ENCODE measurements around the gene MMP28. TPM values are rescaled to one million over a fixed set of nuclear protein-coding genes. Genes with fewer than 3 reads are reported as not detected.

The MMP28 gene
- total RNA-seq, 2 donors from 2014 or later: 12.8 to 146 TPM

GRCh38 chr17:35740997-35741931 is 54.2 kb downstream of the MMP28 start:
- Histone ChIP-seq H3K4me1 (replicated peaks) (no peaks in the 10 kb centered on the region), H3K9me3 (no peaks in the 10 kb centered on the region), H3K36me3 (no peaks in the 10 kb centered on the region), H3K27ac (no peak overlapping the region), H3K4me3 (peak overlapping the region in 1 of 2 donors; percentile 16), H3K27me3 (replicated peaks; ENCODE audit: insufficient read depth) (peaks cover 11% of the 10 kb centered on the region)
- no peak for DNase-seq (ENCODE audit: low spot score)
- 25% methylated on average over 45 of the region's 73 CpGs for WGBS
- no peak for TF ChIP-seq POLR2AphosphoS5 (IDR thresholded peaks at IDR 0.05)
- TF ChIP-seq POLR2A (IDR thresholded peaks at IDR 0.05): no peak
- intact Hi-C loops (cut with DNase I): no loop called here

- peaks cover 11% of the 10 kb centered on the region for H3K27me3 ChIP-seq (replicated peaks; ENCODE audit: insufficient read depth)
- no peak overlapping the region for H3K27ac ChIP-seq
- no peaks in the 10 kb centered on the region for H3K9me3 ChIP-seq
- no peak for TF ChIP-seq POLR2A (IDR thresholded peaks at IDR 0.05)
- TF ChIP-seq, protein P1, sequence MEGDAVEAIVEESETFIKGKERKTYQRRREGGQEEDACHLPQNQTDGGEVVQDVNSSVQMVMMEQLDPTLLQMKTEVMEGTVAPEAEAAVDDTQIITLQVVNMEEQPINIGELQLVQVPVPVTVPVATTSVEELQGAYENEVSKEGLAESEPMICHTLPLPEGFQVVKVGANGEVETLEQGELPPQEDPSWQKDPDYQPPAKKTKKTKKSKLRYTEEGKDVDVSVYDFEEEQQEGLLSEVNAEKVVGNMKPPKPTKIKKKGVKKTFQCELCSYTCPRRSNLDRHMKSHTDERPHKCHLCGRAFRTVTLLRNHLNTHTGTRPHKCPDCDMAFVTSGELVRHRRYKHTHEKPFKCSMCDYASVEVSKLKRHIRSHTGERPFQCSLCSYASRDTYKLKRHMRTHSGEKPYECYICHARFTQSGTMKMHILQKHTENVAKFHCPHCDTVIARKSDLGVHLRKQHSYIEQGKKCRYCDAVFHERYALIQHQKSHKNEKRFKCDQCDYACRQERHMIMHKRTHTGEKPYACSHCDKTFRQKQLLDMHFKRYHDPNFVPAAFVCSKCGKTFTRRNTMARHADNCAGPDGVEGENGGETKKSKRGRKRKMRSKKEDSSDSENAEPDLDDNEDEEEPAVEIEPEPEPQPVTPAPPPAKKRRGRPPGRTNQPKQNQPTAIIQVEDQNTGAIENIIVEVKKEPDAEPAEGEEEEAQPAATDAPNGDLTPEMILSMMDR (IDR thresholded peaks at IDR 0.05): no peak
- TF ChIP-seq POLR2AphosphoS5 (IDR thresholded peaks at IDR 0.05): no peak
- H3K36me3 ChIP-seq: no peaks in the 10 kb centered on the region
- intact Hi-C loops (cut with DNase I): no loop called here
- no peaks in the 10 kb centered on the region for H3K4me1 ChIP-seq (replicated peaks)
- 86% methylated on average over 7 of the region's 7 CpGs for WGBS
- H3K4me3 ChIP-seq: no peak overlapping the region
- DNase-seq (ENCODE audit: low spot score): no peak
Measured at GRCh38 chr17:35740216-35740615, 55.2 kb downstream of the MMP28 start.

- TF ChIP-seq POLR2A (IDR thresholded peaks at IDR 0.05) (no peak), POLR2AphosphoS5 (IDR thresholded peaks at IDR 0.05) (no peak)
- TF ChIP-seq, protein P1 (IDR thresholded peaks at IDR 0.05): no peak
- Histone ChIP-seq H3K27me3 (replicated peaks; ENCODE audit: insufficient read depth) (peaks cover 11% of the 10 kb centered on the region), H3K9me3 (no peaks in the 10 kb centered on the region), H3K27ac (no peak overlapping the region), H3K4me1 (replicated peaks) (no peaks in the 10 kb centered on the region), H3K4me3 (no peak overlapping the region), H3K36me3 (no peaks in the 10 kb centered on the region)
- 76% methylated on average over 5 of the region's 5 CpGs for WGBS
- intact Hi-C loops (cut with DNase I): no loop called here
- DNase-seq (ENCODE audit: low spot score): no peak
Measured at GRCh38 chr17:35738519-35739133, 56.8 kb downstream of the MMP28 start.

DNA sequence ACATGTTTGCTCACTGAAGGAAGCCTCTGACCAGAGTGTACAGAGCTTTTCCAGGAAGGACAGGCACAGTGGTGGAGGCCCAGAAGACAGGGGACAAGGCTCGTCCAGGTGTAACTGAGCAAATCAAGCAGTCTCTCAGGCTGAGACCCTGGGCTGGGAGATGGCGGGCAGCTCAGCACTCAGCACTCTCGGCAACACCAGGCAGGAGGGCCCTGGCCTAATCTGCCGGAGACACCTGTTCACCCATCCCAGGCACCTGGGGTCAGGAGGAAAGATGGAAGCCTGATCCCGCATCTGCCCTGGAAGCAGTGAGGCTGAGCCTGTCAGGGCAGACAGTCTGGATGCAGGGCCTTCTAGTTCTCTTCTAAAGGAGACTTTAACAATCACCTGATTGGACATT is 59.2 kb downstream of the MMP28 start:
- peaks cover 3% of the 10 kb centered on the region for H3K27me3 ChIP-seq (replicated peaks; ENCODE audit: insufficient read depth)
- intact Hi-C loops (cut with DNase I): no loop called here
- H3K4me1 ChIP-seq (replicated peaks): peaks cover 1% of the 10 kb centered on the region
- DNase-seq (ENCODE audit: low spot score): no peak
- no peaks in the 10 kb centered on the region for H3K36me3 ChIP-seq
- WGBS: 89% methylated on average over 5 of the region's 5 CpGs
- H3K4me3 ChIP-seq: no peak overlapping the region
- no peak for TF ChIP-seq POLR2A (IDR thresholded peaks at IDR 0.05)
- TF ChIP-seq, protein P1 (IDR thresholded peaks at IDR 0.05): no peak
- no peaks in the 10 kb centered on the region for H3K9me3 ChIP-seq
- no peak overlapping the region for H3K27ac ChIP-seq

DNA sequence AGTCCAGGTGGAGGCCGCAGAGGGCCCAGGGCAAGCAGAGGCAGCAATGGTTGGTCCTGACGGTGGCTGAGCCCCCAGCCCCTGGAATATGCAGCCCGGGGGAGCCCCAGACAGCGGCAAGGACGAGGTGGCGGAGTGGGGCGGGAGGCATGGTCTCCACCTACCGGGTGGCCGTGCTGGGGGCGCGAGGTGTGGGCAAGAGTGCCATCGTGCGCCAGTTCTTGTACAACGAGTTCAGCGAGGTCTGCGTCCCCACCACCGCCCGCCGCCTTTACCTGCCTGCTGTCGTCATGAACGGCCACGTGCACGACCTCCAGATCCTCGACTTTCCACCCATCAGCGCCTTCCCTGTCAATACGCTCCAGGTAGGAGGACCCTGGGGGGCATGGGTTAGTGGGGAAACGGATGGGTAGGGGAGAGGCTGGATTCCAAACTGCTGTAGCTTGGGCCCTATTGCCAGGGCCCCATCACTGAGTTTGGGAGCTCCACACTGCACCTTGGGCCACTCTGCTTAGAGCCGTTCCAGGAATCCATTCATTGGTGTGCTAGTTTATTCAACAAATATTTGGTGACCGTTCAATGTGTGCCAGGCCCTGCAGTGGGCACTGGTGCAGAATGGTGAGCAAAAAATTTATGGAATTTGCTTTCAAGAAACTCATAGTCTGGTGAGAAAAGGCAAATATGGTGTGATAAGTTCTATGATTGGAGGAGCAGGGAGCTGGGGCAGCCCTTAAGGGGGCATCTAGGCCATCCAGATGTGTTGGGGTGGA is 60.2 kb downstream of the MMP28 start:
- H3K4me3 ChIP-seq: no peak overlapping the region
- H3K27ac ChIP-seq: no peak overlapping the region
- H3K4me1 ChIP-seq (replicated peaks): peaks cover 4% of the 10 kb centered on the region
- TF ChIP-seq, protein P1 (IDR thresholded peaks at IDR 0.05): no peak
- TF ChIP-seq POLR2AphosphoS5 (IDR thresholded peaks at IDR 0.05) (no peak), POLR2A (IDR thresholded peaks at IDR 0.05) (no peak)
- H3K36me3 ChIP-seq: no peaks in the 10 kb centered on the region
- H3K9me3 ChIP-seq: no peaks in the 10 kb centered on the region
- intact Hi-C loops (cut with DNase I): no loop called here
- 69% methylated on average over 29 of the region's 29 CpGs for WGBS
- no peak for DNase-seq (ENCODE audit: low spot score)
- H3K27me3 ChIP-seq (replicated peaks; ENCODE audit: insufficient read depth): no peaks in the 10 kb centered on the region
